ENCODE results near the gene SIRT3. TPM values are rescaled to one million over a fixed set of nuclear protein-coding genes. Genes with fewer than 3 reads are reported as not detected.

The SIRT3 gene
- total and polyA plus RNA-seq, 2 of the 13 experiments (the other 11 are each of a cell fraction or from before 2014, with no cell fraction given), result 15.1 to 18.2 TPM

GRCh38 chr11:270451-271318 is 34.5 kb upstream of the SIRT3 start:
- intact Hi-C loops (cut with micrococcal nuclease; ENCODE audit: unreplicated experiment) (no loop called here), in situ Hi-C loops (cut with HindIII; ENCODE audit: extremely low pct_ligation_motif_present, low pct_unique_long_range_greater_than_20kb) (no loop called here)
- peaks cover 5% of the 10 kb centered on the region; the same call in 1 of the 2 replicates for H3K9me3 ChIP-seq (ENCODE audit: low read length)
- no TSS peak for BruUV-seq (replicated peaks)
- no peaks in the 10 kb centered on the region for H3K79me2 ChIP-seq (ENCODE audit: insufficient read depth, low read length)
- no peak overlapping the region for H3K9ac ChIP-seq (ENCODE audit: insufficient read depth, low read depth, low read length)
- CTCF ChIA-PET (ENCODE audit: low intra/inter-chr PET ratio, low total read pairs), result no interaction called here
- H2AFZ ChIP-seq (ENCODE audit: low read length), result no peak overlapping the region
- peaks cover 45% of the 10 kb centered on the region for H3K4me1 ChIP-seq (ENCODE audit: insufficient read depth, low read length)
- no peaks in the 10 kb centered on the region for H3K36me3 ChIP-seq (replicated peaks in 1 of 2; ENCODE audit: control insufficient read depth in 1 of 2, insufficient read depth in 2 of 2, low read length in 2 of 2)
- TF ChIP-seq FOXP1 (IDR thresholded peaks at IDR 0.05) (no peak), FOXP1 (CRISPR knock-in tag; IDR thresholded peaks at IDR 0.05) (no peak), MXD4 (CRISPR knock-in tag; IDR thresholded peaks at IDR 0.05) (no peak), ZNF740 (CRISPR knock-in tag; IDR thresholded peaks at IDR 0.05) (no peak), TFE3 (CRISPR knock-in tag; IDR thresholded peaks at IDR 0.05) (no peak), ZNF687 (CRISPR knock-in tag; IDR thresholded peaks at IDR 0.05) (peak; percentile 20; the same call in 1 of the 2 replicates)
- 63% methylated on average over 7 of the region's 18 CpGs for WGBS (ENCODE audit: low lambda C conversion rate)
- no peak for DNase-seq (ENCODE audit: low spot score)
- ATAC-seq, result no peak
- H3K4me3 ChIP-seq (replicated peaks in 1 of 3; ENCODE audit: insufficient read depth in 1 of 3, low read depth in 2 of 3, low read length in 3 of 3), result no peak overlapping the region
- no peak for FAIRE-seq
- H4K20me1 ChIP-seq (ENCODE audit: insufficient read depth, low read length), result no peaks in the 10 kb centered on the region
- H3K27ac ChIP-seq (ENCODE audit: extremely low read length, insufficient read depth, low read length), result no peak overlapping the region
- H3K4me2 ChIP-seq (ENCODE audit: low read depth, low read length), result 0 out of 2 replicates have a peak overlapping the region, but pooled peaks have one; percentile 41
- H3K27me3 ChIP-seq (ENCODE audit: control insufficient read depth in 1 of 2, insufficient read depth in 2 of 2, low read length in 2 of 2), result peaks cover 0 to 29% of the 10 kb centered on the region in 2 experiments; a peak in 3 of 5 replicates
- POLR2A ChIA-PET, result no interaction called here
